Measurements from ENCODE around the gene DENND1B. TPM values are rescaled to one million over a fixed set of nuclear protein-coding genes. Genes with fewer than 3 reads are reported as not detected.
A peak's percentile ranks its signal among the peaks of the same experiment; 100 is the strongest.
"Not testable (repeated sequence)": the region's sequence is repeated elsewhere in the genome, so short reads cannot be mapped to it uniquely, and the experiment has no call there.

The DENND1B gene
- polyA plus RNA-seq, 4 donors, result 5.0 to 16.1 (median 10.2) TPM

DNA sequence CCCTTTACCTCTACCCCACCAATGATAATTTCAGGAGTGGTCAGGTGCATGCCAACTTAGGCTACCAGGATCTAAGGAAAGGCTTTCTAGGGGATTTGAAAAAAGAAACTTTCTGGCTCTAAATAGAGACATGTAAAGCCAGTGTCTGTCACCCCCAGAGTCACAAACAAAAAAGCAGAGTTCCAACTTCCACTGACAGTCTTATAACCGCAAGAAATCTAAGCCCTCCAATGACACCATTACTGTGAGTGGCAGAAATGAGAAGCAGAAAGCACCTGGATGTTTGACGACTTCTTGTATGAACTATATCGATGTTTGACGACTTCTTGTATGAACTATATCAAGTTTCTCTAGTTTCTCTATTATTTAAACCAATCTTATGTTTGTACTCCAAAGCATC lies 6.0 kb downstream of the DENND1B start:
- Histone ChIP-seq H3K27ac (ENCODE audit: low read depth in 1 of 3, low read length in 2 of 3) (no peak overlapping the region), H3K4me1 (ENCODE audit: control insufficient read depth in 3 of 3, insufficient read depth in 2 of 3, low read depth in 1 of 3, low read length in 2 of 3) (peaks cover 0 to 14% (median 5%) of the 10 kb centered on the region in 3 donors), H3K36me3 (ENCODE audit: control insufficient read depth in 3 of 3, insufficient read depth in 2 of 3, low read depth in 1 of 3, low read length in 3 of 3) (peaks cover 0 to 12% (median 0%) of the 10 kb centered on the region in 3 donors), H3K27me3 (ENCODE audit: control insufficient read depth in 3 of 3, insufficient read depth in 3 of 3, low read length in 3 of 3) (no peaks in the 10 kb centered on the region), H3K4me3 (ENCODE audit: low read depth in 1 of 3, low read length in 3 of 3) (no peak overlapping the region), H3K9me3 (ENCODE audit: control insufficient read depth in 2 of 2, insufficient read depth in 1 of 2, low read depth in 1 of 2, low read length in 1 of 2) (no peaks in the 10 kb centered on the region)
- DNase-seq, result no peak
- WGBS, 3 donors, result 84 to 97% (median 93%) methylated on average over 4 of the region's 4 CpGs
- no peak for FAIRE-seq

DNA sequence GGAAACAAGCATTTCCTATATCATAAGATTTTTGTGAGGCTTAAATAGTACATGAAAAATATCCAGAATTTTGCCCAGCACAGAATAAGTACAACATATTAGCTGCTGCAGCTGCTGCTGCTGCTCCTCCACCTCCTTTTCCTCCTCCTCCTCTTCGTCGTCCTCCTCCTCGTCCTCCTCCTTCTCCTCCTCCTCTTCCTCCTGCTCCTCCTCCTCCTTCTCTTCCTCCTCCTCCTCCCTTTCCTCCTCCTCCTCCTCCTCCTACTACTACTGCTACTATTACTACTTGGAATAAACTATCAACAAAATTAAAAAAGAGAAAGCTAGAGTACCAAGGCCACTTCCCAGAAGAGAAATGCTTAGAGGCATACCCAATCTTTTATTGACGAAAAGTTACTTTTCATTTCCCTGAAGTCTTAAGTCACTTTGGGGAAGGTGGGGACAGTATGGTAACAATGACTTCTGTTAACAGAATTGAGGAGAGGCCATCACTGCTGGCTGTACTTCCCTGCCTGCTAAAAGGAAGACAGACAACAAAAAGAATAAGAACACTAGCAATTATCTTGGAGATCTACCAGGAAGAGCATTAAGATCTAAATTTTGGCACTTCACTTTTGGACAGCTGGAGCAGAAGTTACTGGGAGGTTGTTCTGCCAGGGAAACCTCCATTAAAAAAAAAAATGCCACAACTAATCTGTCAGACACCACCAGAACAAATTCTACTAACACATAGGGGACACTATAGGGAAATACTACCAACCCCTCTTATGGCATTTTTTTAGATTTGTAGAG lies 7.1 kb downstream of the DENND1B start:
- FAIRE-seq, result no peak
- Histone ChIP-seq H3K4me1 (ENCODE audit: control insufficient read depth in 3 of 3, insufficient read depth in 2 of 3, low read depth in 1 of 3, low read length in 2 of 3) (peaks cover 0 to 14% (median 5%) of the 10 kb centered on the region in 3 donors), H3K36me3 (ENCODE audit: control insufficient read depth in 3 of 3, insufficient read depth in 2 of 3, low read depth in 1 of 3, low read length in 3 of 3) (peaks cover 0 to 12% (median 0%) of the 10 kb centered on the region in 3 donors), H3K9me3 (ENCODE audit: control insufficient read depth in 2 of 2, insufficient read depth in 1 of 2, low read depth in 1 of 2, low read length in 1 of 2) (no peaks in the 10 kb centered on the region), H3K4me3 (ENCODE audit: low read depth in 1 of 3, low read length in 3 of 3) (no peak overlapping the region), H3K27ac (ENCODE audit: low read depth in 1 of 3, low read length in 2 of 3) (no peak overlapping the region), H3K27me3 (ENCODE audit: control insufficient read depth in 3 of 3, insufficient read depth in 3 of 3, low read length in 3 of 3) (no peaks in the 10 kb centered on the region)
- DNase-seq, result no peak
- 47 to 76% (median 68%) methylated on average over 4 of the region's 4 CpGs for WGBS, 3 donors

- H3K4me1 ChIP-seq (ENCODE audit: control insufficient read depth in 3 of 3, insufficient read depth in 2 of 3, low read depth in 1 of 3, low read length in 2 of 3), result no peaks in the 10 kb centered on the region
- no peak overlapping the region for H3K27ac ChIP-seq (ENCODE audit: low read depth in 1 of 3, low read length in 2 of 3)
- no peaks in the 10 kb centered on the region for H3K27me3 ChIP-seq (ENCODE audit: control insufficient read depth in 3 of 3, insufficient read depth in 3 of 3, low read length in 3 of 3)
- 61 to 68% (median 64%) methylated on average over 4 of the region's 4 CpGs for WGBS, 3 donors
- H3K4me3 ChIP-seq (ENCODE audit: low read depth in 1 of 3, low read length in 3 of 3), result no peak overlapping the region
- DNase-seq (no peak), FAIRE-seq (no peak)
- H3K9me3 ChIP-seq (ENCODE audit: control insufficient read depth in 2 of 2, insufficient read depth in 1 of 2, low read depth in 1 of 2, low read length in 1 of 2), result no peaks in the 10 kb centered on the region
- peaks cover 0 to 8% (median 0%) of the 10 kb centered on the region in 3 donors for H3K36me3 ChIP-seq (ENCODE audit: control insufficient read depth in 3 of 3, insufficient read depth in 2 of 3, low read depth in 1 of 3, low read length in 3 of 3)
These were observed 11.5 kb downstream of the DENND1B start for GRCh38 chr1:197763769-197764168.

GRCh38 chr1:197763307-197763706 lies 12.0 kb downstream of the DENND1B start:
- Histone ChIP-seq H3K27ac (ENCODE audit: low read depth in 1 of 3, low read length in 2 of 3) (no peak overlapping the region), H3K36me3 (ENCODE audit: control insufficient read depth in 3 of 3, insufficient read depth in 2 of 3, low read depth in 1 of 3, low read length in 3 of 3) (peaks cover 0 to 8% (median 0%) of the 10 kb centered on the region in 3 donors), H3K9me3 (ENCODE audit: control insufficient read depth in 2 of 2, insufficient read depth in 1 of 2, low read depth in 1 of 2, low read length in 1 of 2) (no peaks in the 10 kb centered on the region), H3K27me3 (ENCODE audit: control insufficient read depth in 3 of 3, insufficient read depth in 3 of 3, low read length in 3 of 3) (no peaks in the 10 kb centered on the region), H3K4me3 (ENCODE audit: low read depth in 1 of 3, low read length in 3 of 3) (no peak overlapping the region), H3K4me1 (ENCODE audit: control insufficient read depth in 3 of 3, insufficient read depth in 2 of 3, low read depth in 1 of 3, low read length in 2 of 3) (no peaks in the 10 kb centered on the region)
- DNase-seq (no peak), FAIRE-seq (no peak)

DNA sequence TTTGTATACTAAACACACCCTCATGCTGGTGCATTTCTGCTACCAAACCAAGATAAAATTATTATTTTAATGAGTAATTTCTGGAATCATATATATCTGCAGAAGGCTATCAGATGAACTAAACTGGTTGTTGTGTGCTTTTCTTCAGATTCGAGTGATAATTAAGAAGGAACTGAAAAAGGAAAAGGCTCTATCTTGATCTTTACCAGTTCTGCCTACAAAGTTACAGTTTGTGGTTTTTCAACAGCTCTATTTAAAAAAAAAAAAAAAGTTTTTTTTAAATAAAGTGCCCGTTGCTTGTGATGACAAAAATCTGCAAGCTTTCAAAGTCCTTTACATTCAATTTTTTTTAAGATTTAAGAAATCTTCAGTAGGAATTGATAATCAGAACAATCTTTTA lies 13.6 kb downstream of the DENND1B start:
- FAIRE-seq (peak; percentile 30), DNase-seq (no peak)
- Histone ChIP-seq H3K9me3 (ENCODE audit: control insufficient read depth in 2 of 2, insufficient read depth in 1 of 2, low read depth in 1 of 2, low read length in 1 of 2) (no peaks in the 10 kb centered on the region), H3K27ac (ENCODE audit: low read depth in 1 of 3, low read length in 2 of 3) (no peak overlapping the region), H3K36me3 (ENCODE audit: control insufficient read depth in 3 of 3, insufficient read depth in 2 of 3, low read depth in 1 of 3, low read length in 3 of 3) (peaks cover 0 to 4% (median 0%) of the 10 kb centered on the region in 3 donors), H3K27me3 (ENCODE audit: control insufficient read depth in 3 of 3, insufficient read depth in 3 of 3, low read length in 3 of 3) (no peaks in the 10 kb centered on the region), H3K4me1 (ENCODE audit: control insufficient read depth in 3 of 3, insufficient read depth in 2 of 3, low read depth in 1 of 3, low read length in 2 of 3) (no peaks in the 10 kb centered on the region), H3K4me3 (ENCODE audit: low read depth in 1 of 3, low read length in 3 of 3) (no peak overlapping the region)
- WGBS, 3 donors, result 60 to 68% (median 66%) methylated on average over 2 of the region's 2 CpGs

DNA sequence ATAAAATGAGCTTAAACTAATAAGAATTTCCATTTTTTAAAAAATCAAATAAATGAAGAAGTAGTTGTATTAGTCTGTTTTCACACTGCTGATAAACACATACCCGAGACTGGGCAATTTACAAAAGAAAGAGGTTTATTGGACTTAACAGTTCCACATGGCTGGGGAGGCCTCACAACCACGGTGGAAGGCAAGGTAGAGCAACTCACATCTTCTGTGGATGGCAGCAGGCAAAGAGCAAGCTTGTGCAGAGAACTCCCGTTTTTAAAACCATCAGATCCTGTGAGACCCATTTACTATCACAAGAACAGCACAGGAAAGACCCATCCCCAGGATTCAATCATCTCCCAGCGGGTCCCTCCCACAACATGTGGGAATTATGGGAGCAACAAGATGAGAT lies 19.7 kb downstream of the DENND1B start:
- peaks cover 0 to 10% (median 2%) of the 10 kb centered on the region in 3 donors for H3K36me3 ChIP-seq (ENCODE audit: control insufficient read depth in 3 of 3, insufficient read depth in 2 of 3, low read depth in 1 of 3, low read length in 3 of 3)
- not testable (repeated sequence) for H3K4me3 ChIP-seq (ENCODE audit: low read depth in 1 of 3, low read length in 3 of 3); H3K27me3 ChIP-seq (ENCODE audit: control insufficient read depth in 3 of 3, insufficient read depth in 3 of 3, low read length in 3 of 3); DNase-seq; H3K9me3 ChIP-seq (ENCODE audit: control insufficient read depth in 2 of 2, insufficient read depth in 1 of 2, low read depth in 1 of 2, low read length in 1 of 2); H3K4me1 ChIP-seq (ENCODE audit: control insufficient read depth in 3 of 3, insufficient read depth in 2 of 3, low read depth in 1 of 3, low read length in 2 of 3); FAIRE-seq; H3K27ac ChIP-seq (ENCODE audit: low read depth in 1 of 3, low read length in 2 of 3)
- 82 to 86% (median 83%) methylated on average over 4 of the region's 4 CpGs for WGBS, 3 donors

- 96 to 99% (median 99%) methylated on average over 6 of the region's 6 CpGs for WGBS, 3 donors
These were observed 22.6 kb downstream of the DENND1B start for GRCh38 chr1:197752652-197753164.

DNA sequence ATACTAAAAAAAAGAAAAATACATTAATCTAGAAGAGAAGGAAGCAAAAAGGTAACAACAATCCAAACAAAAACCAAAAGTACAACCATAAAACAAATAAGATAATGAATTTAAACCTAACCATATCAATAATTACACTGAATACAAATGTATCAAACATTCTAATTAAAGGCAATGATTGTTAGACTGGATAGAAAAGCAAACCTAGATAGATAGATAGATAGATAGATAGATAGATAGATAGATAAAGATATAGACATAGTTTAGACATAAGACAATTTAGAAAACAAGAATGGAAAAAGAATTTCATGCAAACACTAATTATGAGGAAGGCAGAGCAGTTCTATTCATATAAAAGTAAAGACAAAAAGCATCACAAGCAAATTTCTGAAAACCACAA lies 24.9 kb downstream of the DENND1B start:
- H3K27ac ChIP-seq (ENCODE audit: low read depth in 1 of 3, low read length in 2 of 3), result no peak overlapping the region
- FAIRE-seq (peak; percentile 76), DNase-seq (no peak)
- H3K36me3 ChIP-seq (ENCODE audit: control insufficient read depth in 3 of 3, insufficient read depth in 2 of 3, low read depth in 1 of 3, low read length in 3 of 3), result peaks cover 0 to 8% (median 2%) of the 10 kb centered on the region in 3 donors
- H3K27me3 ChIP-seq (ENCODE audit: control insufficient read depth in 3 of 3, insufficient read depth in 3 of 3, low read length in 3 of 3), result no peaks in the 10 kb centered on the region
- H3K4me3 ChIP-seq (ENCODE audit: low read depth in 1 of 3, low read length in 3 of 3), result no peak overlapping the region
- no peaks in the 10 kb centered on the region for H3K4me1 ChIP-seq (ENCODE audit: control insufficient read depth in 3 of 3, insufficient read depth in 2 of 3, low read depth in 1 of 3, low read length in 2 of 3)
- H3K9me3 ChIP-seq (ENCODE audit: control insufficient read depth in 2 of 2, insufficient read depth in 1 of 2, low read depth in 1 of 2, low read length in 1 of 2), result peaks cover 0 to 4% of the 10 kb centered on the region in 2 donors

More at GRCh38 chr1:197752652-197753164, 22.6 kb downstream of the DENND1B start:
- FAIRE-seq; H3K9me3 ChIP-seq (ENCODE audit: control insufficient read depth in 2 of 2, insufficient read depth in 1 of 2, low read depth in 1 of 2, low read length in 1 of 2); H3K4me1 ChIP-seq (ENCODE audit: control insufficient read depth in 3 of 3, insufficient read depth in 2 of 3, low read depth in 1 of 3, low read length in 2 of 3); H3K27me3 ChIP-seq (ENCODE audit: control insufficient read depth in 3 of 3, insufficient read depth in 3 of 3, low read length in 3 of 3); H3K4me3 ChIP-seq (ENCODE audit: low read depth in 1 of 3, low read length in 3 of 3); H3K27ac ChIP-seq (ENCODE audit: low read depth in 1 of 3, low read length in 2 of 3); DNase-seq: not testable (repeated sequence)
- H3K36me3 ChIP-seq (ENCODE audit: control insufficient read depth in 3 of 3, insufficient read depth in 2 of 3, low read depth in 1 of 3, low read length in 3 of 3), result peaks cover 0 to 10% (median 2%) of the 10 kb centered on the region in 3 donors

Measured in small intestine (tissue), 7 donors.